22Rv1 (cell line): ENCODE measurements around the gene MTFR1L.

Source experiments
- H3K27ac ChIP-seq: fragments of 450-650 bp; 2 replicates; pipeline ENCODE4 v1.5.1; 2017
- ZFX ChIP-seq: fragments of 450-650 bp; IDR thresholded peaks from 2 replicates; pipeline ENCODE4 v1.6.1; 2017; ENCODE audit warnings: antibody characterized with exemption, borderline replicate concordance
- TF ChIP-seq, protein P1 (sequence below): fragments of 450-650 bp; IDR thresholded peaks from 2 replicates; pipeline ENCODE4 v1.5.1; 2017; ENCODE audit warnings: mild to moderate bottlenecking

The MTFR1L gene

DNA sequence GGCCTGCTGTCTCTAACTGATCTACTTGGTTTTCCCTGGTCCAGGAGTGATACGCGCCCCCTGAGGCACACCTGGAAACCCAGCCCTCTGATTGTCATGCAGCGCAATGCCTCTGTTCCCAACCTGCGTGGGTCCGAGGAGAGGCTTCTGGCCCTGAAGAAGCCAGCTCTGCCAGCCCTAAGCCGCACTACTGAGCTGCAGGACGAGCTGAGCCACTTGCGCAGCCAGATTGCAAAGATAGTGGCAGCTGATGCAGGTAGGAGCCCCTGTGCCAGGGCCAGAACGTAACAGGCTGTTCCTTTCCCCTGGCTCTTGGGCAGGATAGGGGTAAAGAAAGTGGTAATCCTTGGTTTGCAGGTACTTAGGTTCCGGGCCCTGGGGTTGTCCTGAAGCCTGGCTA is 6.8 kb downstream of the MTFR1L start:
- no peak overlapping the region for H3K27ac ChIP-seq
- TF ChIP-seq ZFX: no peak
- TF ChIP-seq, protein P1, sequence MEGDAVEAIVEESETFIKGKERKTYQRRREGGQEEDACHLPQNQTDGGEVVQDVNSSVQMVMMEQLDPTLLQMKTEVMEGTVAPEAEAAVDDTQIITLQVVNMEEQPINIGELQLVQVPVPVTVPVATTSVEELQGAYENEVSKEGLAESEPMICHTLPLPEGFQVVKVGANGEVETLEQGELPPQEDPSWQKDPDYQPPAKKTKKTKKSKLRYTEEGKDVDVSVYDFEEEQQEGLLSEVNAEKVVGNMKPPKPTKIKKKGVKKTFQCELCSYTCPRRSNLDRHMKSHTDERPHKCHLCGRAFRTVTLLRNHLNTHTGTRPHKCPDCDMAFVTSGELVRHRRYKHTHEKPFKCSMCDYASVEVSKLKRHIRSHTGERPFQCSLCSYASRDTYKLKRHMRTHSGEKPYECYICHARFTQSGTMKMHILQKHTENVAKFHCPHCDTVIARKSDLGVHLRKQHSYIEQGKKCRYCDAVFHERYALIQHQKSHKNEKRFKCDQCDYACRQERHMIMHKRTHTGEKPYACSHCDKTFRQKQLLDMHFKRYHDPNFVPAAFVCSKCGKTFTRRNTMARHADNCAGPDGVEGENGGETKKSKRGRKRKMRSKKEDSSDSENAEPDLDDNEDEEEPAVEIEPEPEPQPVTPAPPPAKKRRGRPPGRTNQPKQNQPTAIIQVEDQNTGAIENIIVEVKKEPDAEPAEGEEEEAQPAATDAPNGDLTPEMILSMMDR: no peak

DNA sequence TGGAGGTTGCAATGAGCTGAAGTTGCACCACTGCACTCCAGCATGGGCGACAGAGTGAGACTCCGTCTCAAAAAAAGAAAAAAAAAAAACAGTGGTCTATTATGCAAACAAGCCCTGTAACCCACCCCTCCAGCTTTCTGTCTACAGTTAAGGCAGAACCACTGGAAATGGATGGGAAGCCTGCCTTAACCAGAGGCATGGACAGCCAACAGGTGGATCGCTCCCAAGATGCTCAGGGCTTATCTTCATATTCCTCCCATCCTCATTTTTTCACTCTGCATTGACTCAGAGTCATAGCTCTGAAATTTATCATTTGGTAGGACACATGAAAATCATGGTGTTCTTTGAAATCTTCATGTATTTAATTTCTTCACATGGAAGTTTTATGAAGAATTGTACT is 8.7 kb downstream of the MTFR1L start:
- no peak overlapping the region for H3K27ac ChIP-seq
- TF ChIP-seq ZFX: no peak
- TF ChIP-seq, protein P1: no peak

DNA sequence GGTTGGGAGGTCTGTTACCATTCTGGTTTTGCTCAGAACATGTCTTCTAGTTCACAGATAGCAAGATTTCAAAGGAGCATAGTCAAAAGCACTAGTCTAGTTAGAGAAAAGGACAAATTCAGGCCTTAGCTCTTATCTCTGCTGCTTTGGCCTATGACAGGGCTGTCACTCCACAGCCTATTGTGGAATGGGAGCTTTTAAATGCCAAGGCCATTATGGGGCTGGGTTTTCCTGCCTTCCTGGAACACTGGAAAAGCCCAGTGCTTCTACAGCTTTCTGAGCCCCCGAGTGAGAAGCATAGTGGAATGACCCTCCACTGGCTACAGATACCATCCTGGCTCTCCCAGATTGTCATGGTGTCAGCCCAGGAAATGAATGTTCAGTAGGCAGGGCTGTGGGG is 9.3 kb downstream of the MTFR1L start:
- no peak overlapping the region for H3K27ac ChIP-seq
- TF ChIP-seq, protein P1: no peak
- TF ChIP-seq ZFX: no peak

DNA sequence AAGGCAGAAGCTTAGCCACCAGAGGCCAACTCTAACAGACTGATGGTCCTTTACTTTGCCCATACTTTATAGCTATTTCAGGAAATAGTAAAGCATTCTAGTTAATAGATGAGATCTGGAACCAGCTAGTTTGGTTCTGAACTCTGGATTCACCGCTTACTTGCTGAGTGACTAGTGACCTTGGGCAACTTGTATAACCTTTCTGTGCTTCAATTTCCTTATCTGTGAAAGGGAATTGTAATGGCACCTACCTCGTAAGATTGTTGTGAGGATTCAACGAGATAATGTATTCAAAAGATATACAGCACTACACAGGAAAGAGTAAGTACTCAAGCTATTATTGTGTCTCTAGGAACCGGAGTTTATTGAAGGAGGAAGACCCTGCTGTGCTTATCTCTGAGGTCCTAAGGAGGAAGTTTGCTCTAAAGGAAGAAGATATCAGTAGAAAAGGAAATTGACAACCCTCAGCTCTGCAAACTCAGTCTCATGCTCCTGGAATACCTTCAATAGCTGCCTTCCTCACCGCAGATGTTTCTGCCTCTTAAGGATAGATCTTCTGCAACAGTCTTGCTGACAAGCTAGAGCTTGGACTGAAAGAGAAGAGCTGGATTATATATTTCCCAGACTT is 11.9 kb downstream of the MTFR1L start:
- no peak for TF ChIP-seq ZFX
- TF ChIP-seq, protein P1: no peak
- peak overlapping the region; percentile 3; the same call in 1 of the 2 replicates for H3K27ac ChIP-seq

DNA sequence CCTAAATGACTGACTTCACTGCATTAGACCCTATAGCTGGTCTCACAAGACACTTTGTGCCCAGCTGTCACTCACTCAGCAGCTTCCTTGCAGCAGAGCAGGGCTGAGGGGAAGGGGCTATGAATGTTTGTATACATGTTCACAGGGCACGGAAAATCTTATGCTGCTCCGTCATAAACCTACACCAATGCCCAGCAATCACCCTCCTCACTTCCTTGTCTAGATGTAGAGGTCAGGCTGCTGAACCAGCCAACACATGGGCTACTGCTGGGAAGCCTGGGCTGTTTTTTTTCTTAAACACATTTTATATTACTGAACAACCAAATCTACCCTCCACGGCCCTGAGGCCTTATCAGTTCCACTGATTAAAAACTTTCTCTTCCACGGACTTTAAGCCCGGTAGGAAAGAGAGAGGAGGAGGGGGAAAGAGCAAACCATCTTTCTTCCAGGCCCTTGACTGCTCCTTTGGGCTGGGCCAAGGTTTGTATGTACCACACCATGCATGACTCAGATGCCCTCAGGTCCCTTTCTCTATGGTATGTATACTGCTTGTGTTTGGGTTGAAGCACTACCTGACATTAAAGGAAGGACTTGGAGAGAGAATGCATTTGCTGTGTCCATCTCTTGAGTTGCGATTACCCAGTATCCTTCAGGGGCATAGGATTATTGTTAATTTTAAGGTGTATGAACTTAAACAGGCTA is 12.7 kb downstream of the MTFR1L start:
- TF ChIP-seq, protein P1: no peak
- no peak for TF ChIP-seq ZFX
- 0 out of 2 replicates have a peak overlapping the region, but pooled peaks have one; percentile 3 for H3K27ac ChIP-seq

DNA sequence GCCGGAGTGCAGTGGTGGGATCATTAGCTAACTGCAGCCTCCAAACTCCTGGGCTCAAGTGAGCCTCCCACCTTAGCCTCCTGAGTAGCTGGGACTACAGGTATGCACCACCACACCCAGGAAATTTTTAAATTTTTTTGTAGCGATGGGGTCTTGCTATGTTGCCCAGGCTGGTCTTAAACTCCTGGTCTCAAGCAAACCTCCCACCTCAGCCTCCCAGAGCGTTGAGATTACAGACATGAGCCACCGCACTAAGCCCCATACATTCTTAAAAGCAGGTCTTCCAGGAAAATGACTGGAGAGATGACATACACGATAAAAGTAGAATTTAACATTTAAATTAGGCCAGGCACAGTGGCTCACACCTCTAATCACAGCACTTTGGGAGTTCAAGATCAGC is 13.4 kb downstream of the MTFR1L start:
- H3K27ac ChIP-seq: no peak overlapping the region
- TF ChIP-seq ZFX: no peak
- TF ChIP-seq, protein P1: no peak

DNA sequence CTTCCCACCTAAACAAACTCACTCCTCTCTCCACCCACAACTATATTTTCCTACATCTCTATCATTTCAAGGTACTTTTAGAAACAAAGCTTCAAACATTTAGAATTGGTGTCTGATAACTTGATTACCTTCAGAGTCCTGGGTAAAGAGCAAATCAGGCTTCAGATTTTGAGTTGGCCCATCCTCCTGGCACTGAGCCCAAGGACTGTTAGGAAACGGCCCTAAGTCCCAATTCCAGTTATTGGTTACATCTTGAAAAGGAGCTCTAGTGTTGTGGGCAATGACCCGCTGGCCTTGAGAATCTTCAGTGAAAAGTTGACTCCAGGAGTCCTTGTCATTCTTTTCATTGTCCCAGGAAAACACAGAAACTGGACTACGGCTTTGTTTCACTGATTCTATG is 15.1 kb downstream of the MTFR1L start:
- H3K27ac ChIP-seq: no peak overlapping the region
- TF ChIP-seq, protein P1: no peak
- TF ChIP-seq ZFX: no peak
